H9 (cell line): ENCODE measurements around the gene GYS2. TPM values are rescaled to one million over a fixed set of nuclear protein-coding genes. Genes with fewer than 3 reads are reported as not detected.

ENCODE experiments used
- DNase-seq: peaks from one replicate; pipeline ENCODE4 v3.0.0-alpha.2; 2017
- H2AFZ ChIP-seq: one replicate; pipeline ENCODE4 v1.6.1; 2013; ENCODE audit warnings: mild to moderate bottlenecking, low read length, control low read depth, moderate library complexity
- H2AK5ac ChIP-seq: 2 replicates; pipeline ENCODE4 v1.6.1; 2013; ENCODE audit warnings: low read length, control low read depth, mixed read lengths; ENCODE audit not compliant: insufficient read length
- H2BK120ac ChIP-seq: one replicate; pipeline ENCODE4 v1.6.1; 2013; ENCODE audit warnings: low read depth, mild to moderate bottlenecking, low read length, control low read depth, inconsistent platforms; ENCODE audit not compliant: poor library complexity, severe bottlenecking
- H2BK12ac ChIP-seq: 2 replicates; pipeline ENCODE4 v1.6.1; 2013; ENCODE audit warnings: low read length, control low read depth, mixed read lengths, low read depth; ENCODE audit not compliant: insufficient read length
- H2BK15ac ChIP-seq: 2 replicates; pipeline ENCODE4 v1.6.1; 2013; ENCODE audit warnings: low read depth, low read length, control low read depth
- H2BK20ac ChIP-seq: one replicate; pipeline ENCODE4 v1.6.1; 2013; ENCODE audit warnings: low read depth, mild to moderate bottlenecking, low read length, control low read depth, inconsistent platforms; ENCODE audit not compliant: poor library complexity, severe bottlenecking
- H2BK5ac ChIP-seq: 2 replicates; pipeline ENCODE4 v1.6.1; 2013; ENCODE audit warnings: low read length, control low read depth, mixed read lengths; ENCODE audit not compliant: insufficient read length
- H3K14ac ChIP-seq: 2 replicates; pipeline ENCODE4 v1.6.1; 2013; ENCODE audit warnings: low read length, control low read depth; ENCODE audit not compliant: insufficient read depth
- H3K18ac ChIP-seq: 2 replicates; pipeline ENCODE4 v1.6.1; 2013; ENCODE audit warnings: low read depth, mild to moderate bottlenecking, mixed read lengths, low read length, control low read depth; ENCODE audit not compliant: insufficient read length
- H3K23ac ChIP-seq: 2 replicates; pipeline ENCODE4 v1.6.1; 2013; ENCODE audit warnings: low read length, control low read depth, mixed read lengths, low read depth; ENCODE audit not compliant: insufficient read length
- H3K23me2 ChIP-seq: 2 replicates; pipeline ENCODE4 v1.6.1; 2013; ENCODE audit warnings: low read depth, mild to moderate bottlenecking, mixed read lengths, low read length, control low read depth; ENCODE audit not compliant: insufficient read length, poor library complexity, severe bottlenecking
- H3K27ac ChIP-seq: 2 replicates; pipeline ENCODE4 v1.5.1; 2013; ENCODE audit warnings: low read length, control low read depth, mixed read lengths, low read depth; ENCODE audit not compliant: insufficient read length
- H3K27me3 ChIP-seq: 2 replicates; pipeline ENCODE4 v1.6.1; 2013; ENCODE audit warnings: low read length, control low read depth, inconsistent platforms; ENCODE audit not compliant: insufficient read depth
- H3K4ac ChIP-seq: 2 replicates; pipeline ENCODE4 v1.6.1; 2013; ENCODE audit warnings: low read depth, mild to moderate bottlenecking, control low read depth, inconsistent platforms, low read length, moderate library complexity
- H3K4me1 ChIP-seq: 2 replicates; pipeline ENCODE4 v1.6.1; 2013; ENCODE audit warnings: low read length, control low read depth, inconsistent platforms; ENCODE audit not compliant: insufficient read depth
- H3K4me2 ChIP-seq: 2 replicates; pipeline ENCODE4 v1.6.1; 2013; ENCODE audit warnings: low read length, control low read depth, mixed read lengths; ENCODE audit not compliant: insufficient read length, insufficient read depth
- H3K56ac ChIP-seq: 2 replicates; pipeline ENCODE4 v1.6.1; 2013; ENCODE audit warnings: low read depth, mild to moderate bottlenecking, mixed read lengths, low read length, control low read depth; ENCODE audit not compliant: insufficient read length
- H3K79me1 ChIP-seq: 2 replicates; pipeline ENCODE4 v1.6.1; 2013; ENCODE audit warnings: low read depth, mild to moderate bottlenecking, moderate library complexity, low read length, control low read depth, inconsistent platforms; ENCODE audit not compliant: insufficient read depth, poor library complexity, severe bottlenecking
- H3K79me2 ChIP-seq: 2 replicates; pipeline ENCODE4 v1.6.1; 2013; ENCODE audit warnings: low read length, control low read depth, inconsistent platforms; ENCODE audit not compliant: insufficient read depth
- H3K9ac ChIP-seq: 2 replicates; pipeline ENCODE4 v1.6.1; 2013; ENCODE audit warnings: low read length, control low read depth, mixed read lengths; ENCODE audit not compliant: insufficient read length; ENCODE audit errors: extremely low read depth
- H3K9me3 ChIP-seq: one replicate; pipeline ENCODE4 v1.6.1; 2013; ENCODE audit warnings: low read depth, low read length, inconsistent platforms; ENCODE audit not compliant: control insufficient read depth
- H3T11ph ChIP-seq: one replicate; pipeline ENCODE4 v1.6.1; 2013; ENCODE audit warnings: mild to moderate bottlenecking, low read length, control low read depth, inconsistent platforms
- H4K20me1 ChIP-seq: one replicate; pipeline ENCODE4 v1.6.1; 2013; ENCODE audit not compliant: control insufficient read depth, insufficient read length, insufficient read depth
- H4K5ac ChIP-seq: 2 replicates; pipeline ENCODE4 v1.6.1; 2013; ENCODE audit warnings: low read depth, mild to moderate bottlenecking, mixed read lengths, low read length, control low read depth; ENCODE audit not compliant: insufficient read length
- H4K8ac ChIP-seq: replicated peaks from 2 replicates; pipeline ENCODE4 v1.6.1; 2013; ENCODE audit warnings: low read length, control low read depth, mixed read lengths, low read depth; ENCODE audit not compliant: insufficient read length
- H4K91ac ChIP-seq: 2 replicates; pipeline ENCODE4 v1.6.1; 2013; ENCODE audit warnings: low read depth, mild to moderate bottlenecking, moderate library complexity, mixed read lengths, low read length, control low read depth; ENCODE audit not compliant: insufficient read length
- H3K27ac Mint-ChIP-seq, 3 experiments: 2 replicates in 2 of 3; 3 replicates in 1 of 3; pipeline ENCODE4 v1.8.0; 2020 to 2021; ENCODE audit warnings: mixed read lengths in 3 of 3, mild to moderate bottlenecking in 1 of 3, moderate library complexity in 1 of 3
- H3K27me3 Mint-ChIP-seq: 2 replicates; pipeline ENCODE4 v1.8.0; 2021; ENCODE audit warnings: low read depth, mild to moderate bottlenecking, moderate library complexity, mixed read lengths
- H3K36me3 Mint-ChIP-seq, 3 experiments: 2 replicates in 2 of 3; 3 replicates in 1 of 3; pipeline ENCODE4 v1.8.0; 2020 to 2021; ENCODE audit warnings: low read depth in 3 of 3, mixed read lengths in 3 of 3; ENCODE audit not compliant: insufficient read depth in 1 of 3
- H3K4me1 Mint-ChIP-seq, 2 experiments: 2 replicates each; pipeline ENCODE4 v1.8.0; 2020; ENCODE audit warnings: mixed read lengths in 2 of 2
- H3K4me3 Mint-ChIP-seq, 2 experiments: 2 replicates in 1 of 2; 3 replicates in 1 of 2; pipeline ENCODE4 v1.8.0; 2020 to 2021; ENCODE audit warnings: mild to moderate bottlenecking in 2 of 2, mixed read lengths in 2 of 2, moderate library complexity in 1 of 2
- H3K9me3 Mint-ChIP-seq, 2 experiments: 2 replicates in 1 of 2; 3 replicates in 1 of 2; pipeline ENCODE4 v1.8.0; 2020; ENCODE audit warnings: mild to moderate bottlenecking in 2 of 2, mixed read lengths in 2 of 2, moderate library complexity in 1 of 2
- WGBS: extraction: QIAGEN DNeasy Blood & Tissue Kit; methylation state at CpG from one replicate; pipeline ENCODE4 v1.1.7; 2013; ENCODE audit warnings: missing lambda C conversion rate, low lambda C conversion rate, mixed read lengths; ENCODE audit not compliant: insufficient read length; ENCODE audit errors: extremely low coverage; 5-methylcytosine and 5-hydroxymethylcytosine counted together
- total RNA-seq: library from RNA; stranded (reverse); gene quantifications from 2 replicates; pipeline ENCODE4 v1.2.1, GENCODE V29; 2021
- TF ChIP-seq, protein P1 (sequence below): fragments of 200-600 bp; sonication (generic); conservative IDR thresholded peaks from 3 replicates; pipeline ENCODE4 v1.8.0; 2021; ENCODE audit warnings: antibody characterized with exemption, mild to moderate bottlenecking

GYS2 gene
- total RNA-seq, 1 experiment from 2014 or later = not detected

DNA sequence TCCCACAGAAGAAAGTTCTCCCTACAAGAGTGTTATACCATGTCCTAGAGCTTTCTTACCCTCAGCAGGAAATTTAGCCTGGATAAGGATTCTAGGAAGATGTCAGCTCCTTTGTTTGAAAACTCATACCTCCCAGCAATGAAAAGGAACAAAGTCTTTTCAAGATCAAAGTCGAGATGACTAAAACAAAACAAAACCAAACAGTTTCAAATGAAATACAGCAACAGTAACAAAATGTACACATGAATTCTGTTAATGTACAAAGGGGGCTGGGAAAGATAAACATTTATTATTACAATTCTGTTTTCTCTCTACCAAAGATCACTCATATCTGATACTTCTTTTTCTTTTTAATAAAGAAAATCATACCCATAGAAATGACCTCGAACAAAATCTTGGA lies 41.8 kb downstream of the GYS2 start:
- no peaks in the 10 kb centered on the region for H3K36me3 Mint-ChIP-seq

More for the DNA sequence above, 41.8 kb downstream of the GYS2 start:
- H3K14ac ChIP-seq = no peak overlapping the region
- no peak overlapping the region for H2AK5ac ChIP-seq
- no peak overlapping the region for H4K8ac ChIP-seq
- H2BK120ac ChIP-seq = no peak overlapping the region
- no peak overlapping the region for H3K4me2 ChIP-seq
- H3K23me2 ChIP-seq = no peaks in the 10 kb centered on the region
- H3K56ac ChIP-seq = no peak overlapping the region
- no peak overlapping the region for H4K91ac ChIP-seq
- no peaks in the 10 kb centered on the region for H3K79me2 ChIP-seq
- H3K4ac ChIP-seq = no peak overlapping the region
- no peaks in the 10 kb centered on the region for H3K79me1 ChIP-seq
- H3K4me1 ChIP-seq = no peaks in the 10 kb centered on the region
- no peak overlapping the region for H3K9ac ChIP-seq
- DNase-seq = no peak
- no peak overlapping the region for H3T11ph ChIP-seq
- H2AFZ ChIP-seq = no peak overlapping the region
- no peak overlapping the region for H2BK5ac ChIP-seq
- no peak overlapping the region for H3K18ac ChIP-seq
- H4K20me1 ChIP-seq = no peaks in the 10 kb centered on the region
- H3K9me3 ChIP-seq = no peaks in the 10 kb centered on the region
- TF ChIP-seq, protein P1, sequence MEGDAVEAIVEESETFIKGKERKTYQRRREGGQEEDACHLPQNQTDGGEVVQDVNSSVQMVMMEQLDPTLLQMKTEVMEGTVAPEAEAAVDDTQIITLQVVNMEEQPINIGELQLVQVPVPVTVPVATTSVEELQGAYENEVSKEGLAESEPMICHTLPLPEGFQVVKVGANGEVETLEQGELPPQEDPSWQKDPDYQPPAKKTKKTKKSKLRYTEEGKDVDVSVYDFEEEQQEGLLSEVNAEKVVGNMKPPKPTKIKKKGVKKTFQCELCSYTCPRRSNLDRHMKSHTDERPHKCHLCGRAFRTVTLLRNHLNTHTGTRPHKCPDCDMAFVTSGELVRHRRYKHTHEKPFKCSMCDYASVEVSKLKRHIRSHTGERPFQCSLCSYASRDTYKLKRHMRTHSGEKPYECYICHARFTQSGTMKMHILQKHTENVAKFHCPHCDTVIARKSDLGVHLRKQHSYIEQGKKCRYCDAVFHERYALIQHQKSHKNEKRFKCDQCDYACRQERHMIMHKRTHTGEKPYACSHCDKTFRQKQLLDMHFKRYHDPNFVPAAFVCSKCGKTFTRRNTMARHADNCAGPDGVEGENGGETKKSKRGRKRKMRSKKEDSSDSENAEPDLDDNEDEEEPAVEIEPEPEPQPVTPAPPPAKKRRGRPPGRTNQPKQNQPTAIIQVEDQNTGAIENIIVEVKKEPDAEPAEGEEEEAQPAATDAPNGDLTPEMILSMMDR = no peak
- H2BK20ac ChIP-seq = no peak overlapping the region
- Mint-ChIP-seq H3K4me3 (no peak overlapping the region), H3K27me3 (no peaks in the 10 kb centered on the region), H3K4me1 (peaks cover 2 to 3% of the 10 kb centered on the region in 2 experiments; a peak in 2 of 4 replicates), H3K9me3 (no peaks in the 10 kb centered on the region), H3K27ac (no peak overlapping the region)
- no peak overlapping the region for H2BK12ac ChIP-seq
- H2BK15ac ChIP-seq = no peak overlapping the region
- H3K23ac ChIP-seq = no peak overlapping the region
- no peak overlapping the region for H3K27ac ChIP-seq
- no peak overlapping the region for H4K5ac ChIP-seq
- no CpG with 5 or more reads among the region's 2 CpGs for WGBS
- H3K27me3 ChIP-seq = no peaks in the 10 kb centered on the region
